ENCODE results near the gene DDIT4. TPM values are rescaled to one million over a fixed set of nuclear protein-coding genes. Genes with fewer than 3 reads are reported as not detected.
"Not testable (repeated sequence)": the region's sequence is repeated elsewhere in the genome, so short reads cannot be mapped to it uniquely, and the experiment has no call there.

Gene DDIT4
- total and polyA plus RNA-seq, 4 experiments from 2014 or later: 23.1 to 635 (median 89.4) TPM

GRCh38 chr10:72265508-72265907 lies 8.2 kb upstream of the DDIT4 start:
- Mint-ChIP-seq H3K27me3 (no peaks in the 10 kb centered on the region), H3K9me3 (no peaks in the 10 kb centered on the region), H3K27ac (peak overlapping the region in 4 of 7 donors; percentile 22 to 52 (median 46)), H3K36me3 (no peaks in the 10 kb centered on the region), H3K4me3 (no peak overlapping the region), H3K4me1 (peaks cover 25 to 46% (median 36%) of the 10 kb centered on the region in 4 donors)
- no peak overlapping the region for H3K27ac ChIP-seq (ENCODE audit: low read depth, low read length)
- peaks cover 58% of the 10 kb centered on the region for H3K4me1 ChIP-seq (ENCODE audit: insufficient read depth, low read length)
- no peaks in the 10 kb centered on the region for H3K36me3 ChIP-seq (ENCODE audit: insufficient read depth, low read length)
- no peak for DNase-seq
- intact Hi-C loops (cut with micrococcal nuclease): no loop called here
- POLR2A ChIA-PET (ENCODE audit: partially characterized antibody): interaction anchor here (1.1 to 1.5 kb wide), 2 partner anchors 18 to 49 kb away, joined by 3 to 4 read pairs; partner anchors contain the start of gene ASCC1
- H3K9me3 ChIP-seq (ENCODE audit: control insufficient read depth in 1 of 2, low read length in 2 of 2): no peaks in the 10 kb centered on the region
- H3K27me3 ChIP-seq (ENCODE audit: insufficient read depth, low read length): no peaks in the 10 kb centered on the region
- no peak overlapping the region for H3K4me3 ChIP-seq (ENCODE audit: low read length in 2 of 2)
- CTCF ChIA-PET (ENCODE audit: partially characterized antibody): interaction anchor here (1.0 to 4.4 kb wide), 4 partner anchors 9 to 72 kb away, joined by 4 to 29 read pairs (median 4); partner anchors contain the start of gene DDIT4

GRCh38 chr10:72265990-72266865 lies 7.5 kb upstream of the DDIT4 start:
- Histone ChIP-seq H3K4me1 (ENCODE audit: insufficient read depth, low read length) (peaks cover 57% of the 10 kb centered on the region), H3K27ac (ENCODE audit: low read depth, low read length) (no peak overlapping the region), H3K4me3 (ENCODE audit: low read length in 2 of 2) (no peak overlapping the region), H3K36me3 (ENCODE audit: insufficient read depth, low read length) (no peaks in the 10 kb centered on the region), H3K9me3 (ENCODE audit: control insufficient read depth in 1 of 2, low read length in 2 of 2) (no peaks in the 10 kb centered on the region), H3K27me3 (ENCODE audit: insufficient read depth, low read length) (no peaks in the 10 kb centered on the region)
- no peak overlapping the region for H3K4me3 Mint-ChIP-seq
- H3K27me3 Mint-ChIP-seq: no peaks in the 10 kb centered on the region
- peaks cover 23 to 41% (median 34%) of the 10 kb centered on the region in 4 donors for H3K4me1 Mint-ChIP-seq
- intact Hi-C loops (cut with micrococcal nuclease): no loop called here
- ChIA-PET CTCF (ENCODE audit: partially characterized antibody) (interaction anchor here (0.6 to 4.4 kb wide), 5 partner anchors 9 to 829 kb away, joined by 3 to 29 read pairs (median 4); partner anchors contain the start of gene DDIT4), POLR2A (ENCODE audit: partially characterized antibody) (interaction anchor here (0.9 to 1.5 kb wide), 4 partner anchors 10 to 50 kb away, joined by 3 to 7 read pairs (median 4); partner anchors contain the start of gene ASCC1)
- H3K9me3 Mint-ChIP-seq: no peaks in the 10 kb centered on the region
- H3K27ac Mint-ChIP-seq: peak overlapping the region in 4 of 7 donors; percentile 13 to 65 (median 36)
- H3K36me3 Mint-ChIP-seq: no peaks in the 10 kb centered on the region
- DNase-seq: no peak

- Histone ChIP-seq H3K36me3 (ENCODE audit: insufficient read depth, low read length) (no peaks in the 10 kb centered on the region), H3K4me1 (ENCODE audit: insufficient read depth, low read length) (peaks cover 49% of the 10 kb centered on the region), H3K27me3 (ENCODE audit: insufficient read depth, low read length) (no peaks in the 10 kb centered on the region), H3K27ac (ENCODE audit: low read depth, low read length) (no peak overlapping the region), H3K9me3 (ENCODE audit: control insufficient read depth in 1 of 2, low read length in 2 of 2) (no peaks in the 10 kb centered on the region), H3K4me3 (ENCODE audit: low read length in 2 of 2) (no peak overlapping the region)
- no peaks in the 10 kb centered on the region for H3K27me3 Mint-ChIP-seq
- H3K9me3 Mint-ChIP-seq: no peaks in the 10 kb centered on the region
- intact Hi-C loops (cut with micrococcal nuclease): no loop called here
- peaks cover 16 to 39% (median 30%) of the 10 kb centered on the region in 4 donors for H3K4me1 Mint-ChIP-seq
- CTCF ChIA-PET (ENCODE audit: partially characterized antibody): interaction anchor here (0.8 to 4.4 kb wide), 2 partner anchors 7 to 135 kb away, joined by 3 to 29 read pairs; partner anchors contain the start of gene DDIT4
- H3K36me3 Mint-ChIP-seq: no peaks in the 10 kb centered on the region
- peak overlapping the region in 1 of 8 donors; percentile 36 for H3K4me3 Mint-ChIP-seq
- POLR2A ChIA-PET (ENCODE audit: partially characterized antibody): interaction anchor here (1.0 to 1.2 kb wide), 2 partner anchors 9 to 29 kb away, joined by 4 to 7 read pairs; no protein-coding TSS in a partner anchor
- DNase-seq: no peak
- peak overlapping the region in 2 of 7 donors; percentile 42 to 57 for H3K27ac Mint-ChIP-seq
Observed at GRCh38 chr10:72267381-72267780, 6.3 kb upstream of the DDIT4 start.

- Mint-ChIP-seq H3K36me3 (no peaks in the 10 kb centered on the region), H3K4me3 (peak overlapping the region in 1 of 8 donors; percentile 36), H3K4me1 (peaks cover 16 to 44% (median 32%) of the 10 kb centered on the region in 4 donors), H3K27me3 (no peaks in the 10 kb centered on the region), H3K27ac (peak overlapping the region in 2 of 7 donors; percentile 42 to 57), H3K9me3 (no peaks in the 10 kb centered on the region)
- Histone ChIP-seq H3K4me3 (ENCODE audit: low read length in 2 of 2) (no peak overlapping the region), H3K36me3 (ENCODE audit: insufficient read depth, low read length) (no peaks in the 10 kb centered on the region), H3K4me1 (ENCODE audit: insufficient read depth, low read length) (peaks cover 49% of the 10 kb centered on the region), H3K27ac (ENCODE audit: low read depth, low read length) (no peak overlapping the region), H3K9me3 (ENCODE audit: control insufficient read depth in 1 of 2, low read length in 2 of 2) (no peaks in the 10 kb centered on the region), H3K27me3 (ENCODE audit: insufficient read depth, low read length) (no peaks in the 10 kb centered on the region)
- ChIA-PET POLR2A (ENCODE audit: partially characterized antibody) (interaction anchor here (1.0 to 2.6 kb wide), 2 partner anchors 9 to 30 kb away, joined by 4 to 6 read pairs; no protein-coding TSS in a partner anchor), CTCF (ENCODE audit: partially characterized antibody) (interaction anchor here (0.8 kb wide), 1 partner anchor 135 kb away, joined by 3 read pairs; no protein-coding TSS in a partner anchor)
- intact Hi-C loops (cut with micrococcal nuclease): no loop called here
- DNase-seq: no peak
Observed at GRCh38 chr10:72267819-72268399, 5.8 kb upstream of the DDIT4 start.

- H3K36me3 ChIP-seq (ENCODE audit: insufficient read depth, low read length); DNase-seq; H3K27me3 ChIP-seq (ENCODE audit: insufficient read depth, low read length); H3K27ac Mint-ChIP-seq; H3K9me3 ChIP-seq (ENCODE audit: control insufficient read depth in 1 of 2, low read length in 2 of 2); H3K9me3 Mint-ChIP-seq; H3K4me3 ChIP-seq (ENCODE audit: low read length in 2 of 2); intact Hi-C loops (cut with micrococcal nuclease); H3K4me3 Mint-ChIP-seq; CTCF ChIA-PET (ENCODE audit: partially characterized antibody); H3K27ac ChIP-seq (ENCODE audit: low read depth, low read length); H3K27me3 Mint-ChIP-seq; H3K36me3 Mint-ChIP-seq: not testable (repeated sequence)
- H3K4me1 ChIP-seq (ENCODE audit: insufficient read depth, low read length): peaks cover 45% of the 10 kb centered on the region
- POLR2A ChIA-PET (ENCODE audit: partially characterized antibody): interaction anchor here (1.7 to 2.6 kb wide), 2 partner anchors 9 to 48 kb away, joined by 4 to 6 read pairs; no protein-coding TSS in a partner anchor
- H3K4me1 Mint-ChIP-seq: peaks cover 14 to 42% (median 31%) of the 10 kb centered on the region in 4 donors
Observed at GRCh38 chr10:72268475-72269200, 5.1 kb upstream of the DDIT4 start.

GRCh38 chr10:72270607-72271281 lies 3.0 kb upstream of the DDIT4 start:
- Mint-ChIP-seq H3K4me3 (peak overlapping the region in 4 of 8 donors; percentile 9 to 55 (median 28)), H3K36me3 (peaks cover 13 to 22% of the 10 kb centered on the region in 2 donors), H3K4me1 (peaks cover 12 to 39% (median 26%) of the 10 kb centered on the region in 4 donors), H3K9me3 (peaks cover 0 to 2% (median 0%) of the 10 kb centered on the region in 8 donors), H3K27ac (peak overlapping the region; percentile 3 to 92 (median 25)), H3K27me3 (no peaks in the 10 kb centered on the region)
- H3K27me3 ChIP-seq (ENCODE audit: insufficient read depth, low read length): no peaks in the 10 kb centered on the region
- H3K4me3 ChIP-seq (ENCODE audit: low read length in 2 of 2): no peak overlapping the region
- intact Hi-C loops (cut with micrococcal nuclease): no loop called here
- H3K4me1 ChIP-seq (ENCODE audit: insufficient read depth, low read length): peaks cover 37% of the 10 kb centered on the region
- ChIA-PET POLR2A (ENCODE audit: partially characterized antibody) (interaction anchor here (0.9 to 2.6 kb wide), 8 partner anchors 10 to 61 kb away, joined by 3 to 8 read pairs (median 4); no protein-coding TSS in a partner anchor), CTCF (ENCODE audit: partially characterized antibody) (interaction anchor here (1.4 kb wide), 1 partner anchor 12 kb away, joined by 4 read pairs; no protein-coding TSS in a partner anchor)
- no peak for DNase-seq
- peaks cover 15% of the 10 kb centered on the region for H3K36me3 ChIP-seq (ENCODE audit: insufficient read depth, low read length)
- no peak overlapping the region for H3K27ac ChIP-seq (ENCODE audit: low read depth, low read length)
- no peaks in the 10 kb centered on the region for H3K9me3 ChIP-seq (ENCODE audit: control insufficient read depth in 1 of 2, low read length in 2 of 2)
